Erythroblast (primary cell): Measurements from ENCODE around the gene LIN37.

Experiments used
- GATA1 ChIP-seq: IDR thresholded peaks from 2 replicates; pipeline ENCODE4 v1.6.1; 2011; ENCODE audit warnings: low read depth, mild to moderate bottlenecking, control low read depth, low read length, moderate library complexity
- POLR2A ChIP-seq: IDR thresholded peaks from 2 replicates; pipeline ENCODE4 v1.6.1; 2011; ENCODE audit warnings: mild to moderate bottlenecking, low read length

- TF ChIP-seq POLR2A (no peak), GATA1 (no peak)
Measured at GRCh38 chr19:35734273-35734672, 14.1 kb upstream of the LIN37 start.
